Measurements from ENCODE around the gene SLX4IP. TPM values are rescaled to one million over a fixed set of nuclear protein-coding genes. Genes with fewer than 3 reads are reported as not detected.

Gene SLX4IP
- total RNA-seq, 1 experiment from 2014 or later: 11.1 TPM

GRCh38 chr20:10497283-10497682, 62.2 kb downstream of the SLX4IP start:
- no peak overlapping the region for H2AFZ ChIP-seq (ENCODE audit: low read depth, low read length, poor library complexity, severe bottlenecking)
- H3K9me3 ChIP-seq (ENCODE audit: control insufficient read depth in 1 of 2, insufficient read depth in 1 of 2, low read depth in 1 of 2, low read length in 2 of 2): no peaks in the 10 kb centered on the region
- TF ChIP-seq CEBPB (IDR thresholded peaks at IDR 0.05; ENCODE audit: low read depth) (no peak), POLR2AphosphoS5 (IDR thresholded peaks at IDR 0.05; ENCODE audit: low read depth, low read length) (no peak), POLR2A (IDR thresholded peaks at IDR 0.05; ENCODE audit: borderline replicate concordance, extremely low read depth, insufficient read depth, insufficient read length) (no peak)
- peaks cover 14% of the 10 kb centered on the region for H3K79me2 ChIP-seq (ENCODE audit: insufficient read depth, low read length)
- DNase-seq (ENCODE audit: low read depth, low spot score) (no peak), ATAC-seq (no peak)
- H4K20me1 ChIP-seq (ENCODE audit: insufficient read depth): no peaks in the 10 kb centered on the region
- ChIA-PET RAD21 (ENCODE audit: low non-redundant PET in 1 of 2, low total read pairs in 2 of 2, uncharacterized antibody in 2 of 2, unreplicated experiment in 2 of 2) (no interaction called here), CTCF (no interaction called here), POLR2A (no interaction called here)
- H3K4me2 ChIP-seq (ENCODE audit: low read length): no peak overlapping the region
- no peak overlapping the region for H3K27ac ChIP-seq (ENCODE audit: low read depth, low read length)
- peaks cover 7 to 8% of the 10 kb centered on the region in 2 experiments; a peak in 1 of 4 replicates for H3K4me1 ChIP-seq (ENCODE audit: control insufficient read depth in 1 of 2, insufficient read depth in 2 of 2, low read length in 2 of 2)
- H3K4me3 ChIP-seq (replicated peaks in 1 of 2; ENCODE audit: low read depth in 1 of 2, low read length in 2 of 2): no peak overlapping the region
- H3K27me3 ChIP-seq (ENCODE audit: insufficient read depth, low read length): no peaks in the 10 kb centered on the region
- no peaks in the 10 kb centered on the region for H3K36me3 ChIP-seq (ENCODE audit: control insufficient read depth in 1 of 2, insufficient read depth in 2 of 2, low read length in 2 of 2)
- H3K9me2 ChIP-seq (ENCODE audit: insufficient read depth): no peaks in the 10 kb centered on the region; the same call in 1 of the 2 replicates
- no TSS peak for BruUV-seq (replicated peaks)
- intact Hi-C loops (cut with micrococcal nuclease): no loop called here
- H3K9ac ChIP-seq (ENCODE audit: low read length): no peak overlapping the region

GRCh38 chr20:10497791-10498190, 62.7 kb downstream of the SLX4IP start:
- intact Hi-C loops (cut with micrococcal nuclease): no loop called here
- RAD21 ChIA-PET (ENCODE audit: low non-redundant PET in 1 of 2, low total read pairs in 2 of 2, uncharacterized antibody in 2 of 2, unreplicated experiment in 2 of 2): no interaction called here
- TF ChIP-seq CBX3 (IDR thresholded peaks at IDR 0.05; ENCODE audit: low read depth): no peak
- no peak for TF ChIP-seq CEBPB (IDR thresholded peaks at IDR 0.05; ENCODE audit: low read depth)
- no peak for TF ChIP-seq MAX (IDR thresholded peaks at IDR 0.05)
- no peak for TF ChIP-seq EZH2phosphoT487 (IDR thresholded peaks at IDR 0.05; ENCODE audit: borderline replicate concordance)
- TF ChIP-seq EZH2 (IDR thresholded peaks at IDR 0.05): no peak
- no peak for TF ChIP-seq ATF3 (IDR thresholded peaks at IDR 0.05)
- no peak for TF ChIP-seq SIN3A (IDR thresholded peaks at IDR 0.05; ENCODE audit: low read depth)
- no peak for TF ChIP-seq ZBTB33 (IDR thresholded peaks at IDR 0.05; ENCODE audit: extremely low read depth, insufficient replicate concordance, low read length)
- Histone ChIP-seq H3K9ac (ENCODE audit: low read length) (no peak overlapping the region), H4K20me1 (ENCODE audit: insufficient read depth) (no peaks in the 10 kb centered on the region), H3K27me3 (ENCODE audit: insufficient read depth, low read length) (no peaks in the 10 kb centered on the region), H3K4me2 (ENCODE audit: low read length) (no peak overlapping the region), H3K4me1 (ENCODE audit: control insufficient read depth in 1 of 2, insufficient read depth in 2 of 2, low read length in 2 of 2) (peaks cover 7 to 8% of the 10 kb centered on the region in 2 experiments; a peak in 1 of 4 replicates), H3K9me3 (ENCODE audit: control insufficient read depth in 1 of 2, insufficient read depth in 1 of 2, low read depth in 1 of 2, low read length in 2 of 2) (no peaks in the 10 kb centered on the region), H2AFZ (ENCODE audit: low read depth, low read length, poor library complexity, severe bottlenecking) (no peak overlapping the region), H3K79me2 (ENCODE audit: insufficient read depth, low read length) (peaks cover 12% of the 10 kb centered on the region), H3K27ac (ENCODE audit: low read depth, low read length) (no peak overlapping the region), H3K9me2 (ENCODE audit: insufficient read depth) (no peaks in the 10 kb centered on the region; the same call in 1 of the 2 replicates), H3K36me3 (ENCODE audit: control insufficient read depth in 1 of 2, insufficient read depth in 2 of 2, low read length in 2 of 2) (no peaks in the 10 kb centered on the region), H3K4me3 (replicated peaks in 1 of 2; ENCODE audit: low read depth in 1 of 2, low read length in 2 of 2) (no peak overlapping the region)
- ATAC-seq: no peak
- BruUV-seq (replicated peaks): no TSS peak
- no peak for DNase-seq (ENCODE audit: low read depth, low spot score)
- POLR2A ChIA-PET: no interaction called here
- CTCF ChIA-PET: no interaction called here

Data from HCT116 (cell line).